ENCODE results near the gene BRD2.

- TF ChIP-seq CTCF (IDR thresholded peaks at IDR 0.05; ENCODE audit: low read length) (no peak), EZH2 (optimal IDR thresholded peaks at IDR 0.05; ENCODE audit: low read depth, low read length) (no peak)
Measured at GRCh38 chr6:33029328-33030184, 61.2 kb downstream of the BRD2 start.
